ENCODE results near the gene DSCAML1.

DSCAML1 gene

DNA sequence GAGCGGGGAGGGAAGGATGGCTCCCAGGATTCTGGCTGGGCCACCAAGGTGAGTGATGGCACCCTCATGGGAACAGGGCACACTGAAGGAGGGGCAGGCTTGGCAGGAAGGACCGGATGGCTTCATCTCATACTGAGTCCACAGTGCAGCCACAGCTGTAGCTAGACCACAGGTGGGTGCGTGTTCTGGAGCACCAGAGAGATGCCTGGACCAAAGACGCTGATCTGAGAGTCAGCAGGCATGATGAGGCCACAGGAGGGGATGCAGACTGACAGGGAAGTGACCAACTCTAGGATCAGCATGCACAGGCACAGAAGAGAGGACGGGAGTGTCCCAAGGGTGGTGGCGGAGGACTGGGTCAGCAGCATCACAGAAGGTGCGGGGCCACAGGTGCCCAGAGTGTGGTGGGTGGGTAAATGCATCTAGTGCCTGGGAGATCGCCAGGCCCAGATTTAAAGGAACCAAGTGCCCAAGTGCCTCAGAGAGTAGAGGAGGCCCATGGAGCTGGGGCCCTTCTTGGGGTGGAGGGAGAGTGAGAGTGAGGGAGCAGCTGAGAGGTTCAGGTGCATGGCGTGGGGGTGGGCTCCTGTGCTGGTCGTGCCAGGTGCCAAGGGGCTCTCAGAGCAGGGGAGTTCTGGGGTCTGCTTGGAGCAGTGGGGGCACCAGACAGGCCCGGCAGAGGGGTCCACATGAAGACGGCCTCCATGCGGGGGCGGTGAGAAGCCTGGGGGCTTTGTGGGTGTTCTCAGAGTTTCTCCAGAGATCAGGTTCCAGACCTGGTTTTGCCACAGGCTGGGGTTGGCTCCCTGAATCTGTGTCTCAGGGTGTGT lies 355.7 kb downstream of the DSCAML1 start:
- H3K4me3 ChIP-seq (ENCODE audit: low read depth, low read length), result no peak overlapping the region
- TF ChIP-seq, protein P1, sequence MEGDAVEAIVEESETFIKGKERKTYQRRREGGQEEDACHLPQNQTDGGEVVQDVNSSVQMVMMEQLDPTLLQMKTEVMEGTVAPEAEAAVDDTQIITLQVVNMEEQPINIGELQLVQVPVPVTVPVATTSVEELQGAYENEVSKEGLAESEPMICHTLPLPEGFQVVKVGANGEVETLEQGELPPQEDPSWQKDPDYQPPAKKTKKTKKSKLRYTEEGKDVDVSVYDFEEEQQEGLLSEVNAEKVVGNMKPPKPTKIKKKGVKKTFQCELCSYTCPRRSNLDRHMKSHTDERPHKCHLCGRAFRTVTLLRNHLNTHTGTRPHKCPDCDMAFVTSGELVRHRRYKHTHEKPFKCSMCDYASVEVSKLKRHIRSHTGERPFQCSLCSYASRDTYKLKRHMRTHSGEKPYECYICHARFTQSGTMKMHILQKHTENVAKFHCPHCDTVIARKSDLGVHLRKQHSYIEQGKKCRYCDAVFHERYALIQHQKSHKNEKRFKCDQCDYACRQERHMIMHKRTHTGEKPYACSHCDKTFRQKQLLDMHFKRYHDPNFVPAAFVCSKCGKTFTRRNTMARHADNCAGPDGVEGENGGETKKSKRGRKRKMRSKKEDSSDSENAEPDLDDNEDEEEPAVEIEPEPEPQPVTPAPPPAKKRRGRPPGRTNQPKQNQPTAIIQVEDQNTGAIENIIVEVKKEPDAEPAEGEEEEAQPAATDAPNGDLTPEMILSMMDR (IDR thresholded peaks at IDR 0.05; ENCODE audit: control insufficient read depth, extremely low read depth, insufficient read depth), result no peak
- no peak for DNase-seq (ENCODE audit: low read depth)

DNA sequence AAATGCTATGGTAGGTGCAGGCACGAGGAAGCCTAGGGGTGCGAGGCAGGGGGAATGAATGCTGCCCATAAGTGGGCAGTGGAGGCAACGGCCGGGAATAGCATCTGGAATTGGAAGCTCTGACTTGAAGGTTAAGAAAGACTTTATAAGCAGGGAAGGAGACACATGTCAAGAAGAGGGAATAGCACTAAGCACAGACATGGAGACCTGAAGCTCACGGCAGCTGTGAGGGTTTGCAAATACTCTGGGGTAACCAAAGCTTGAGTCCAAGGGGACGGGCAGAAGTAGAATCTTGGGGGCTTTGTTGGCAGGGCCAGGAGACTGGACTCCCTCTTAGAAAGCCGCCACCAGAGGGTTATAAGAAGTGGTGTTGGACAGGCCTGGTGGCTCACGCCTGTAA lies 356.8 kb downstream of the DSCAML1 start:
- no peak for DNase-seq (ENCODE audit: low read depth)
- TF ChIP-seq, protein P1 (IDR thresholded peaks at IDR 0.05; ENCODE audit: control insufficient read depth, extremely low read depth, insufficient read depth), result no peak

DNA sequence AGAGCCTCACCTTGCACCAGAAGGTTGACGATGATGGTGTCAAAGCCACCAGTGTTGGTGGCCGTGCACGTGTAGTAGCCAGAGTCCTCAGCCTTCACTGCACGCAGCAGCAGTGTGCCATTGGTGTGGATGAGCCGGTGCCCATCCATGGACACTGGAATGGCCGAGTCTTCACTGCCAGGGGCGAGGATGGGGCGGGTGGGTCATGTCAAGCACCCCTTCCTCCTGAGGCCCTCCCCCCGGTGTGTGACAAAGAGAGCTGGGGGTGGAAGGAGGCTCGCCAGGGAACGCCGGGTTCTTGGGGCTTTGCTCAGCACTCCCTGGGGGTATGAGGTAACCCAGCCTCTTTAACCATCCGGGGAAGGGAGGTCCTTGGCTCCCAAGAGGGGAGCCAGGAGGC lies 357.8 kb downstream of the DSCAML1 start:
- H3K4me3 ChIP-seq (ENCODE audit: low read depth, low read length), result no peak overlapping the region
- TF ChIP-seq, protein P1 (IDR thresholded peaks at IDR 0.05; ENCODE audit: control insufficient read depth, extremely low read depth, insufficient read depth), result no peak
- DNase-seq (ENCODE audit: low read depth), result no peak

More for the DNA sequence above, 356.8 kb downstream of the DSCAML1 start:
- no peak overlapping the region for H3K4me3 ChIP-seq (ENCODE audit: low read depth, low read length)

DNA sequence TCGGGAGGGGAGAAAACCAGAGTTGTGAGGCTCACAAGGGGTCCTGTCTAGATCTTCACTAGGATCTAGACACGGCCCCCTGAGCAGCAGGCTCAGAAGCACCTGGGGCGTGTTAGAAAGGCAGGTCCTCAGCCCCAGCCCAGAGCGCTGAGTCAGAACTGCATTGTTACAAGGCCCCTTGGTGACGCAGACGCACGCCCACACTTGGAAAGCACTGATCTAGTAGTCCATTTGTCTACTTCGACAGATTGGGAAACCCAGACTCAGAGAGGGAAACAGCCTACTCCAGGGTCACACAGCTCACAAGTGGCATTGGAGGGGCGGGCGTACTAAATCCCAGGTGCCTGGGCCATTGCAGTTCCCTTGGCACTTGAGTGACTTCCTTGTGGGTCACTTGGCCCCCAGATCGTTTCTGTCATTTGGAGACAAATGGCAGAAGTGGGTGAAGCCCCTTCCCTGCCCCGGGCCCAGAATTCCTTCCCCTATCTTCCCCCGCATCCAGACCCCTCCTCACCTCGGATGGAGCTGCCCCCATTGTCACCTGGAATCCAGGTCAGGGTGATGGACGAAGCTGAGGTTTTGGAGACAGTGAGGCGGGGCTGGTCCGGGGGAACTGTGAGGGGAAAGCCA lies 358.5 kb downstream of the DSCAML1 start:
- H3K4me3 ChIP-seq (ENCODE audit: low read depth, low read length), result no peak overlapping the region
- no peak for DNase-seq (ENCODE audit: low read depth)
- TF ChIP-seq, protein P1 (IDR thresholded peaks at IDR 0.05; ENCODE audit: control insufficient read depth, extremely low read depth, insufficient read depth), result no peak

DNA sequence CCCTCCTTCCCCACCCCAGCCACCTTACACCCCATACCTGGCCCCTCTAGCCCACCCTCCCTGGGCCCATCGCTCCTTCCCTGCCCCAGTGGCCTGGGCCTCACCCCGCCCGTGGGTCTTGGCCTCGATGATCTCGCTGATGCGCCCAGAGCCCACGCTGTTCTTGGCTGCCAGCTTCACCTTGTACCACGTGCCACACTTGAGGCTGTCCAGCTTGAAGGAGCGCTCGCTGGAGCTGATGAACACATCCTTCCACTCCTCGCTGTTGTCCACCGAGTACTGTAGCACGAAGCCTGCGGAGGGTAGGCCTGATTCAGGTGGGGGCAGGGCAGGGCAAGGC lies 359.3 kb downstream of the DSCAML1 start:
- TF ChIP-seq, protein P1 (IDR thresholded peaks at IDR 0.05; ENCODE audit: control insufficient read depth, extremely low read depth, insufficient read depth), result no peak
- H3K4me3 ChIP-seq (ENCODE audit: low read depth, low read length), result no peak overlapping the region
- DNase-seq (ENCODE audit: low read depth), result no peak

DNA sequence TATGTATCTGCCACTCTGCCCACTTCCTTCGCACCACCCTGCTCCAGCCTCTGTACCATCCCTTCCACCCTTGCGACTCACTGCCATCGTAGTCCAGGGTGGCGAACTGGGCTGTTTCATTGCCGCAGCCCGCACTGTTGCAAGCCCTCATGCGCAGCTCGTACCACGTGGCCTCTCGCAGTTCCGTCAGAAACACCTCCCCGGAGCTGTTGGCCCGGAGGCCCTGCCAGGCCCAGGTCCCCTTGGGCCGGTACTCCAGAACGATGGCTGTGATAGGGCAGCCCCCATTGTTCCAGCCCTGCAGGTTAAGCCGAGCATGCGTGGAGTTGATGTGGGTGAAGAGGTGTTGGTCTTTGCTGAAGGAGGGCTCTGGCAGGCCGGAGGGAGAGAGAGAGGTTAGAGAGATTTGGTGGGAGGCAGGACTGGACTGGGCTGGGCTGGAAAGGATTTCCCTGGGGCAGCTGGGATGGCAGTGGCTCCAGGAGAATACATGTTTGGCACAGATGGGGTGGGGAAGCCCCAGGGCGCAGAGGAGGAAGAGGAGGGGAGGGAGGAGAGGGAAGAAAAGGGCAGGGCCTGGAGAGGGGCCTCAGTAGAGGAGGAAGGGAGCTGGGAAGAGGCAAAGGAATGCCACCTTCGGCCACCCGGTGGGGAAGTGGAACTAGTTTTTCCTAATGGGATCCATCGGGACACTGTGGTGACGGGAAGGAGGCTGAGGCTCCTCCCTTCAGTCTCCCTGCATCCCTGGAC lies 359.8 kb downstream of the DSCAML1 start:
- TF ChIP-seq, protein P1 (IDR thresholded peaks at IDR 0.05; ENCODE audit: control insufficient read depth, extremely low read depth, insufficient read depth), result no peak
- no peak for DNase-seq (ENCODE audit: low read depth)
- no peak overlapping the region for H3K4me3 ChIP-seq (ENCODE audit: low read depth, low read length)
